HPDE6-E6E7 (cell line): ENCODE data around the gene SCNN1G.
"Not testable (repeated sequence)": the region's sequence is repeated elsewhere in the genome, so short reads cannot be mapped to it uniquely, and the experiment has no call there.

ENCODE experiments used
- DNase-seq: peaks from one replicate; pipeline ENCODE4 v3.0.0; 2011; ENCODE audit warnings: missing footprints; ENCODE audit errors: extremely low spot score

SCNN1G gene

GRCh38 chr16:23252310-23252709, 69.8 kb downstream of the SCNN1G start:
- DNase-seq: no peak

GRCh38 chr16:23253650-23254049, 71.1 kb downstream of the SCNN1G start:
- not testable (repeated sequence) for DNase-seq

GRCh38 chr16:23254338-23254737, 71.8 kb downstream of the SCNN1G start:
- DNase-seq: no peak

- no peak for DNase-seq
These were observed 72.5 kb downstream of the SCNN1G start for GRCh38 chr16:23255000-23255399.

- DNase-seq: no peak
These were observed 73.9 kb downstream of the SCNN1G start for GRCh38 chr16:23256440-23256839.

- DNase-seq: no peak
These were observed 75.1 kb downstream of the SCNN1G start for GRCh38 chr16:23257682-23258081.

- no peak for DNase-seq
These were observed 76.3 kb downstream of the SCNN1G start for GRCh38 chr16:23258919-23259237.
